ENCODE data around the gene C16orf96. TPM values are rescaled to one million over a fixed set of nuclear protein-coding genes. Genes with fewer than 3 reads are reported as not detected.

C16orf96 gene
- polyA plus RNA-seq, 2 of the 4 experiments (the other 2 are of a cell fraction): 0.01 to 0.03 TPM

DNA sequence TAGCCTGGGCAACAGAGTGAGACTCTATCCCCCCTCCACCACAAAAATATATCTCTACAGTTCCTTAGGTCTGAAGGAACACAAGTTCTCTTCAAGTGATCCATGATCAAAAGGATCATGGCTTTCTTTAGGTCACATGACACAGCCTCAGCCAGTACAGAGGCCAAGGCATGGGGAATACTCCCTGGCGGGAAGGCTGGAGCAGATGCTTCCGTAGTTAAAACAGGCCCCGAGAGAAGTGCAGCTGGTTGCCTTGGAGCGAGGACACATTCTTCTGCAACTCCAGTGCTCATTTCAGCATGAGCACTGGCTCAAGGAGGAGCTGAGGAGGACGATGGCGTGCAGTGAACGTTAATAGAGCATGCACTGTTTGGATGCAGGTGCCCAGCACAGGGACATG is 31.1 kb upstream of the C16orf96 start:
- no peak for FAIRE-seq
- TF ChIP-seq CHD4 (IDR thresholded peaks at IDR 0.05; ENCODE audit: borderline replicate concordance) (no peak), BHLHE40 (IDR thresholded peaks at IDR 0.05; ENCODE audit: low read depth, low read length) (no peak), MAFK (IDR thresholded peaks at IDR 0.05; ENCODE audit: partially characterized antibody) (no peak), HOXB5 (CRISPR knock-in tag; IDR thresholded peaks at IDR 0.05) (no peak), HEYL (CRISPR knock-in tag; IDR thresholded peaks at IDR 0.05) (no peak), FOXS1 (CRISPR knock-in tag; IDR thresholded peaks at IDR 0.05) (no peak), CBX8 (IDR thresholded peaks at IDR 0.05) (no peak), TFCP2L1 (CRISPR knock-in tag; IDR thresholded peaks at IDR 0.05) (no peak), HDAC2 (IDR thresholded peaks at IDR 0.05) (no peak), RARB (CRISPR knock-in tag; IDR thresholded peaks at IDR 0.05) (no peak), RFX5 (IDR thresholded peaks at IDR 0.05) (no peak), BCL3 (IDR thresholded peaks at IDR 0.05) (no peak), KDM1A (IDR thresholded peaks at IDR 0.05; ENCODE audit: low read depth) (no peak), HOXA7 (CRISPR knock-in tag; IDR thresholded peaks at IDR 0.05) (no peak)
- TF ChIP-seq, protein P1, sequence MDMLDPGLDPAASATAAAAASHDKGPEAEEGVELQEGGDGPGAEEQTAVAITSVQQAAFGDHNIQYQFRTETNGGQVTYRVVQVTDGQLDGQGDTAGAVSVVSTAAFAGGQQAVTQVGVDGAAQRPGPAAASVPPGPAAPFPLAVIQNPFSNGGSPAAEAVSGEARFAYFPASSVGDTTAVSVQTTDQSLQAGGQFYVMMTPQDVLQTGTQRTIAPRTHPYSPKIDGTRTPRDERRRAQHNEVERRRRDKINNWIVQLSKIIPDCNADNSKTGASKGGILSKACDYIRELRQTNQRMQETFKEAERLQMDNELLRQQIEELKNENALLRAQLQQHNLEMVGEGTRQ (IDR thresholded peaks at IDR 0.05): no peak
- Histone ChIP-seq H3K27ac (no peak overlapping the region), H3K4me3 (no peak overlapping the region), H3K4me2 (no peak overlapping the region), H3K4me1 (no peaks in the 10 kb centered on the region), H3K9me3 (no peaks in the 10 kb centered on the region)
- ATAC-seq: no peak
- ChIA-PET CTCF (interaction anchor here (1.4 to 10.9 kb wide), 5 partner anchors 16 to 99 kb away, joined by 3 to 100 read pairs (median 11); partner anchors contain the start of gene MGRN1), POLR2A (no interaction called here)
- WGBS (ENCODE audit: missing lambda C conversion rate): 91% methylated on average over 7 of the region's 7 CpGs
- DNase-seq (ENCODE audit: low read depth in 1 of 2, low spot score in 1 of 2): no peak

DNA sequence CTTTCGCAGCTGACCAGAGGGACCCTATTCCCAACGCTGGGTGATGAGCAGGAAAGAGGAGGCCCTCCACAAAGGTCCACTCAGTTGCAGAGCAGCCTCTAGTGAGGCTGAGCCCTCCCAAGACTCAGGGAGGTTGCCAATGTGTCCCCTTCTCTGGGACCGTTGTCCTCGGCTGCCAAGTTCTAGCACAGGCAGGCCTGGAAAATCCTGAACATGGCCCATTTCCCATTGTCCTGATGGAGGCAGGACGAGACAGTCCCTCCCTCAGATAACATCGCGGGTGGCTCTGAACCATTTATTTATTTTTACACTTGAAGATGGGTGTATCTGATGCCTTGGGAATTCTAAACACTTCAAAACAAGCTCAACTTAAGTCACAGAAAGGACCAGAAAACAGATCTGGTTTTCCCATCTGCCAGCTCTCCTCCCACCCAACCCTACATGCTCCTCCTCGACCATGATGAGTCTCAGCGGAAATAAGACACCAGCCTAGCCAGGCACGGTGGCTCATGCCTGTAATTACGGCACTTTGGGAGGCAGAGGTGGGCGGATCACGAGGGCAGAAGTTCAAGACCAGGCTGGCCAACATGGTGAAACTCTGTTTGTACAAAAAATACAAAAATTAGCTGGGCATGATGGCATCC is 30.4 kb upstream of the C16orf96 start:
- TF ChIP-seq NR3C1 (IDR thresholded peaks at IDR 0.05) (no peak), FOXS1 (CRISPR knock-in tag; IDR thresholded peaks at IDR 0.05) (no peak)
- TF ChIP-seq, protein P1 (IDR thresholded peaks at IDR 0.05): no peak
- ChIA-PET CTCF (interaction anchor here (0.8 to 10.9 kb wide), 8 partner anchors 8 to 123 kb away, joined by 3 to 100 read pairs (median 4); partner anchors contain the start of gene MGRN1), POLR2A (no interaction called here)
- Histone ChIP-seq H3K27ac (no peak overlapping the region), H3K4me1 (no peaks in the 10 kb centered on the region), H3K9me3 (no peaks in the 10 kb centered on the region), H3K4me2 (no peak overlapping the region), H3K4me3 (no peak overlapping the region)
- FAIRE-seq (no peak), ATAC-seq (no peak), DNase-seq (ENCODE audit: low read depth in 1 of 2, low spot score in 1 of 2) (no peak)
- 85% methylated on average over 13 of the region's 13 CpGs for WGBS (ENCODE audit: missing lambda C conversion rate)

DNA sequence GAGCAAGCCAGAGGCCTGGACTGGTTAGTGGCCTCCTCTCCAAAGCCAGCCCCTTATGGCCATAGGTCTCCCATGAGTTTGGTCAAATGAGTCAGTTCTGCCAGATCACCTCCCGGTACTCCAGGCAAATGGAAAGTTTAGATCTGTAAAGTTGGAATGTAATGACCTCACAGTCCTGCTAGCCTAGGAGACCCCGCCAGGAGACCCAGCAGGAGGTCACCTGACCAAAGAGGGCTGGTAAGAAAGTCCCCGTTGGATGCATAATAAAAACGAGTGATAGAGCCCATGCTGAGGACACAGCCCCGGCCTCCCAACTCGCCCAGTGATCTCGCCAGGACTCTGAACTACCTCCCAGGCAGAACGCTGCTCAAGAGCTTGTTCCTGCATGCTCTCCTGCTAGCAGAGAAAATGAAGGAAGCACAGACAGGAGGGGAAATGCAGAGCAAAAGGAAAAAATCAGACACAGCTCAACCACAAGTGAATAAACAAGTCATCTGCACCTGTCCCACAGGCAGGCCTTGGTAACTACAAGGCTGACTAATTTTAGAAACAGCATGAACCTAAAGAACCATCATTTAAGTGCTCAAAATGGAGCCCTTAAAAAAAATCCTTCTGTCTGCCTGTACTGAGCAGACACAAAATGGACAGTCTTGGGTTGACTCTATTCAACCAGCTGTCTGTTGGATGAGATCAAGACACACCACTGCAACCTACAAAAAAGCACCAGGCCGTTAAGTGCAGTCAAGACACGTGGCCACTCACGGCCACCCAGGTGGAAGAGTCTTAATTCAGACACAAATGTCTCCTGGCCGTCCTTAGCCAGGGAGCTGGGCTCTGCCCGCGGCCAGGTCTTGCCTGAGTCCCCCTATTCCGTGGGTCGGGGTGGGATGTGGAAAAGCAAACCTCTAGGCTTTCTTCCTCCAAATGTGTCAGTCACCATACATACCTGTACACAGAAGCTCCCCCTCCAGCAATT is 26.8 kb upstream of the C16orf96 start:
- Histone ChIP-seq H3K27ac (no peak overlapping the region), H3K4me3 (no peak overlapping the region), H3K4me2 (no peak overlapping the region), H3K4me1 (no peaks in the 10 kb centered on the region), H3K9me3 (no peaks in the 10 kb centered on the region)
- POLR2A ChIA-PET: no interaction called here
- DNase-seq (ENCODE audit: low read depth in 1 of 2, low spot score in 1 of 2) (no peak), FAIRE-seq (no peak), ATAC-seq (no peak; a peak in 2 of 6 replicates)
- WGBS (ENCODE audit: missing lambda C conversion rate): 83% methylated on average over 16 of the region's 16 CpGs
- CTCF ChIA-PET: interaction anchor here (0.6 to 2.9 kb wide), 5 partner anchors 11 to 75 kb away, joined by 3 to 7 read pairs (median 4); no protein-coding TSS in a partner anchor
- TF ChIP-seq, protein P2, sequence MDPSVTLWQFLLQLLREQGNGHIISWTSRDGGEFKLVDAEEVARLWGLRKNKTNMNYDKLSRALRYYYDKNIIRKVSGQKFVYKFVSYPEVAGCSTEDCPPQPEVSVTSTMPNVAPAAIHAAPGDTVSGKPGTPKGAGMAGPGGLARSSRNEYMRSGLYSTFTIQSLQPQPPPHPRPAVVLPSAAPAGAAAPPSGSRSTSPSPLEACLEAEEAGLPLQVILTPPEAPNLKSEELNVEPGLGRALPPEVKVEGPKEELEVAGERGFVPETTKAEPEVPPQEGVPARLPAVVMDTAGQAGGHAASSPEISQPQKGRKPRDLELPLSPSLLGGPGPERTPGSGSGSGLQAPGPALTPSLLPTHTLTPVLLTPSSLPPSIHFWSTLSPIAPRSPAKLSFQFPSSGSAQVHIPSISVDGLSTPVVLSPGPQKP (IDR thresholded peaks at IDR 0.05; ENCODE audit: low read depth, low read length): no peak
- no peak for TF ChIP-seq MYC (IDR thresholded peaks at IDR 0.05; ENCODE audit: borderline replicate concordance, low read length)
- TF ChIP-seq ZC3H11A (IDR thresholded peaks at IDR 0.05): no peak
- no peak for TF ChIP-seq HOXA7 (CRISPR knock-in tag; IDR thresholded peaks at IDR 0.05)
- TF ChIP-seq, protein P3, sequence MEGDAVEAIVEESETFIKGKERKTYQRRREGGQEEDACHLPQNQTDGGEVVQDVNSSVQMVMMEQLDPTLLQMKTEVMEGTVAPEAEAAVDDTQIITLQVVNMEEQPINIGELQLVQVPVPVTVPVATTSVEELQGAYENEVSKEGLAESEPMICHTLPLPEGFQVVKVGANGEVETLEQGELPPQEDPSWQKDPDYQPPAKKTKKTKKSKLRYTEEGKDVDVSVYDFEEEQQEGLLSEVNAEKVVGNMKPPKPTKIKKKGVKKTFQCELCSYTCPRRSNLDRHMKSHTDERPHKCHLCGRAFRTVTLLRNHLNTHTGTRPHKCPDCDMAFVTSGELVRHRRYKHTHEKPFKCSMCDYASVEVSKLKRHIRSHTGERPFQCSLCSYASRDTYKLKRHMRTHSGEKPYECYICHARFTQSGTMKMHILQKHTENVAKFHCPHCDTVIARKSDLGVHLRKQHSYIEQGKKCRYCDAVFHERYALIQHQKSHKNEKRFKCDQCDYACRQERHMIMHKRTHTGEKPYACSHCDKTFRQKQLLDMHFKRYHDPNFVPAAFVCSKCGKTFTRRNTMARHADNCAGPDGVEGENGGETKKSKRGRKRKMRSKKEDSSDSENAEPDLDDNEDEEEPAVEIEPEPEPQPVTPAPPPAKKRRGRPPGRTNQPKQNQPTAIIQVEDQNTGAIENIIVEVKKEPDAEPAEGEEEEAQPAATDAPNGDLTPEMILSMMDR (IDR thresholded peaks at IDR 0.05): no peak
- no peak for TF ChIP-seq MAFK (IDR thresholded peaks at IDR 0.05; ENCODE audit: partially characterized antibody)
- no peak for TF ChIP-seq BHLHE40 (IDR thresholded peaks at IDR 0.05; ENCODE audit: low read depth, low read length)
- TF ChIP-seq ZFP36 (IDR thresholded peaks at IDR 0.05; ENCODE audit: borderline replicate concordance, partially characterized antibody): no peak
- TF ChIP-seq POLR2A (IDR thresholded peaks at IDR 0.05; ENCODE audit: low read length): no peak
- no peak for TF ChIP-seq RCOR1 (IDR thresholded peaks at IDR 0.05; ENCODE audit: low read depth, low read length)
- TF ChIP-seq PHF8 (IDR thresholded peaks at IDR 0.05; ENCODE audit: borderline replicate concordance, low read depth): no peak
- no peak for TF ChIP-seq NR3C1 (IDR thresholded peaks at IDR 0.05)

Measured in A549 (cell line).